OCI-LY7 (cell line): ENCODE results near the gene HTT.

Source experiments
- CTCF ChIP-seq: fragments of 200-600 bp; sonication (generic); conservative IDR thresholded peaks from 2 replicates; pipeline ENCODE4 v1.5.1; 2014; ENCODE audit warnings: mild to moderate bottlenecking, antibody characterized with exemption, low read length, moderate library complexity, mixed read lengths
- EZH2phosphoT487 ChIP-seq: fragments of 200-600 bp; sonication (generic); IDR thresholded peaks from 2 replicates; pipeline ENCODE4 v1.6.1; 2018; ENCODE audit warnings: low read depth, borderline replicate concordance, mild to moderate bottlenecking, mixed run types, antibody characterized with exemption, low read length, moderate library complexity, mixed read lengths

GRCh38 chr4:3136454-3136853 lies 62.0 kb downstream of the HTT start:
- TF ChIP-seq EZH2phosphoT487: no peak
- TF ChIP-seq CTCF: peak; percentile 74
